Nephron progenitor cell (in vitro differentiated cells): ENCODE data around the gene SOS1.

Source experiments
- DNase-seq: peaks from one replicate; pipeline ENCODE4 v3.0.0; 2021
- H3K27ac Mint-ChIP-seq: 2 replicates; pipeline ENCODE4 v1.8.0; 2021; ENCODE audit warnings: mild to moderate bottlenecking, moderate library complexity, mixed read lengths
- H3K27me3 Mint-ChIP-seq: 2 replicates; pipeline ENCODE4 v1.8.0; 2021; ENCODE audit warnings: mild to moderate bottlenecking, low read depth, mixed read lengths; ENCODE audit not compliant: poor library complexity
- H3K36me3 Mint-ChIP-seq: 2 replicates; pipeline ENCODE4 v1.8.0; 2021; ENCODE audit warnings: low read depth, mixed read lengths
- H3K4me1 Mint-ChIP-seq: 2 replicates; pipeline ENCODE4 v1.8.0; 2021; ENCODE audit warnings: mixed read lengths
- H3K4me3 Mint-ChIP-seq: 2 replicates; pipeline ENCODE4 v1.8.0; 2021; ENCODE audit warnings: mild to moderate bottlenecking, moderate library complexity, mixed read lengths
- H3K9me3 Mint-ChIP-seq: 2 replicates; pipeline ENCODE4 v1.8.0; 2021; ENCODE audit warnings: mild to moderate bottlenecking, moderate library complexity, mixed read lengths
- TF ChIP-seq, protein P1 (sequence below): fragments of 200-600 bp; sonication (generic); IDR thresholded peaks from 2 replicates; pipeline ENCODE4 v1.5.0; 2021; ENCODE audit warnings: antibody characterized with exemption

The SOS1 gene

DNA sequence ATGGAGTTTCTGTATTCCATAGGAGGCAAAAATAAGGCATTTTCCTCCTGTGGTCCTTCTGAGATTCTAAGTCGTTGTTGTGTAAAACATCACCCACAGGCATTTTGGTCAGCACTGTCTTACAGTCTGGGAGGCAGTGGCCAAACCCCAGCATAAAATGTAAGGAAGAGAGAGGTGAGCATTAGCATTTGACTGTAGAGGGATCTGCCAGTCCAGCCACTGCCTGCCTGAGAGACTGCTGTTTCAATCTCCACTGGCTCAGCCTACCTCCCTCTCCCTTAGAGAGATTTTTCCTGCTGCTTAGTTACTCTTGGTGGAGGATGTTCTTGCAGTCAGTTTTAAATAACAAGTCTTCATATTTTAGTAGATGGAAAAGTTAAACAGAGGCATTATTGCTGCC lies 154.2 kb downstream of the SOS1 start:
- Mint-ChIP-seq H3K4me3 (no peak overlapping the region), H3K36me3 (peaks cover 4% of the 10 kb centered on the region), H3K27ac (no peak overlapping the region), H3K27me3 (peaks cover 4% of the 10 kb centered on the region), H3K9me3 (peaks cover 3% of the 10 kb centered on the region), H3K4me1 (peaks cover 12% of the 10 kb centered on the region)
- TF ChIP-seq, protein P1, sequence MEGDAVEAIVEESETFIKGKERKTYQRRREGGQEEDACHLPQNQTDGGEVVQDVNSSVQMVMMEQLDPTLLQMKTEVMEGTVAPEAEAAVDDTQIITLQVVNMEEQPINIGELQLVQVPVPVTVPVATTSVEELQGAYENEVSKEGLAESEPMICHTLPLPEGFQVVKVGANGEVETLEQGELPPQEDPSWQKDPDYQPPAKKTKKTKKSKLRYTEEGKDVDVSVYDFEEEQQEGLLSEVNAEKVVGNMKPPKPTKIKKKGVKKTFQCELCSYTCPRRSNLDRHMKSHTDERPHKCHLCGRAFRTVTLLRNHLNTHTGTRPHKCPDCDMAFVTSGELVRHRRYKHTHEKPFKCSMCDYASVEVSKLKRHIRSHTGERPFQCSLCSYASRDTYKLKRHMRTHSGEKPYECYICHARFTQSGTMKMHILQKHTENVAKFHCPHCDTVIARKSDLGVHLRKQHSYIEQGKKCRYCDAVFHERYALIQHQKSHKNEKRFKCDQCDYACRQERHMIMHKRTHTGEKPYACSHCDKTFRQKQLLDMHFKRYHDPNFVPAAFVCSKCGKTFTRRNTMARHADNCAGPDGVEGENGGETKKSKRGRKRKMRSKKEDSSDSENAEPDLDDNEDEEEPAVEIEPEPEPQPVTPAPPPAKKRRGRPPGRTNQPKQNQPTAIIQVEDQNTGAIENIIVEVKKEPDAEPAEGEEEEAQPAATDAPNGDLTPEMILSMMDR: no peak
- no peak for DNase-seq

DNA sequence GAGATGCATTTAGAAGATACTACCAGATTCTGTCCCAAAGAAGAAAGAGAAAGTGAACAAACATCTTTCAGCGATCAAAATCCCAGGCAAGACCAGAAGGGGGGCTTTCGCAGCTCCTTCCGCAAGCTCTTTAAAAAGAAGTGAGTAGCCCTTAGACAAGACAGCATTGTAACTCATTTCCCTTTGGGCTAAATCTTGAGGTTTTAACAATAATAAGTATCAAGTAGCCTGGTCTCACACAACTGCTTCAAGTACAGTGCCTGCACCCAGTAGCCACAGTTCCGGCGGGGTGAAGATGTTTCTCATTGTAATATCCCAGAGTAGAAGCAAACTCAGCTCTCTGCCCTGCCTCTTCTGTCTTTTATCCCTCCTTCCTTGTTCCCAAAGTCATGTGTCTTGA lies 154.8 kb downstream of the SOS1 start:
- H3K4me1 Mint-ChIP-seq: peaks cover 15% of the 10 kb centered on the region
- H3K36me3 Mint-ChIP-seq: no peaks in the 10 kb centered on the region
- H3K9me3 Mint-ChIP-seq: peaks cover 3% of the 10 kb centered on the region
- DNase-seq: no peak
- H3K27ac Mint-ChIP-seq: peak overlapping the region; percentile 91
- peaks cover 4% of the 10 kb centered on the region for H3K27me3 Mint-ChIP-seq
- H3K4me3 Mint-ChIP-seq: no peak overlapping the region
- TF ChIP-seq, protein P1: no peak

- Mint-ChIP-seq H3K4me3 (no peak overlapping the region), H3K4me1 (peaks cover 5% of the 10 kb centered on the region), H3K27ac (peak overlapping the region; percentile 51), H3K9me3 (peaks cover 6% of the 10 kb centered on the region), H3K36me3 (peaks cover 5% of the 10 kb centered on the region), H3K27me3 (peaks cover 3% of the 10 kb centered on the region)
- no peak for DNase-seq
- TF ChIP-seq, protein P1: no peak
Measured at GRCh38 chr2:38960609-38961320, 160.1 kb downstream of the SOS1 start.

DNA sequence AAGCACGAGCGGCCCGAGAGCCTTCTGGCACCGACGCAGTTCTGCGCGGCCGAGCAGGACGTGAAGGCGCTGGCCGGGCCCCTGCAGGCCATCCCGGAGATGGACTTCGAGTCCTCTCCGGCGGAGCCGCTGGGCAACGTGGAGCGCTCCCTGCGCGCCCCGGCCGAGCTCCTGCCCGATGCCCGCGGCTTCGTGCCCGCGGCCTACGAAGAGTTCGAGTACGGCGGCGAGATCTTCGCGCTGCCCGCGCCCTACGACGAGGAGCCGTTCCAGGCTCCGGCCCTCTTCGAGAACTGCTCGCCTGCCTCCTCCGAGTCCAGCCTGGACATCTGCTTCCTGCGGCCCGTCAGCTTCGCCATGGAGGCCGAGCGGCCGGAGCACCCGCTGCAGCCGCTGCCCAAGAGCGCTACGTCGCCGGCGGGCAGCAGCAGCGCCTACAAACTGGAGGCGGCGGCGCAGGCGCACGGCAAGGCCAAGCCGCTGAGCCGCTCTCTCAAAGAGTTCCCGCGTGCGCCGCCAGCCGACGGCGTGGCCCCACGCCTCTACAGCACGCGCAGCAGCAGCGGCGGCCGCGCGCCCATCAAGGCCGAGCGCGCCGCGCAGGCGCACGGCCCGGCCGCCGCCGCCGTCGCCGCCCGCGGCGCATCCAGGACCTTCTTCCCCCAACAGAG lies 160.8 kb downstream of the SOS1 start:
- H3K36me3 Mint-ChIP-seq: peaks cover 5% of the 10 kb centered on the region
- peaks cover 3% of the 10 kb centered on the region for H3K27me3 Mint-ChIP-seq
- H3K4me1 Mint-ChIP-seq: peaks cover 5% of the 10 kb centered on the region
- H3K9me3 Mint-ChIP-seq: peaks cover 6% of the 10 kb centered on the region
- no peak overlapping the region for H3K27ac Mint-ChIP-seq
- TF ChIP-seq, protein P1: no peak
- no peak overlapping the region for H3K4me3 Mint-ChIP-seq
- no peak for DNase-seq

DNA sequence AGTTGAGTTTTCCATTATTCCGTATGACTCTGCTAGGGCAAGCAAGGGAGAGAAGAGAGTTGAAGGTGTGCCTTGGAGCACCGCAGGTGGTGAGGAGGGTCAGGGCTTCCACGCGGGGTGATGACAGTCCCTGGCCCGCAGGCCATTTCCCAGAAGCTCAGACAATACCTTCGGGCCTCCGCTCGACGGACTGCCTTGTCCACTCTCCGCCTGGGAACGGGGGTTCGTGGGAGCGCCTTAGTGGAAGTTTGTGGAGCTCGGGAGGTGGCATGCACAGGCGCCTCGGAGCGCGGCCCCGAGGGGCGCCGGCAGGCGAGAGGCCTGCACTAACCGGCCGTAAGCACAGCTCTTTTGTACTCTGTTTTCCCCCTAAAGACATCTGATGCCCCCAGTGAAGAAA lies 161.4 kb downstream of the SOS1 start:
- DNase-seq: no peak
- H3K27ac Mint-ChIP-seq: peak overlapping the region; percentile 63
- no peak overlapping the region for H3K4me3 Mint-ChIP-seq
- H3K27me3 Mint-ChIP-seq: peaks cover 3% of the 10 kb centered on the region
- H3K4me1 Mint-ChIP-seq: peaks cover 5% of the 10 kb centered on the region
- peaks cover 6% of the 10 kb centered on the region for H3K9me3 Mint-ChIP-seq
- TF ChIP-seq, protein P1: no peak
- peaks cover 5% of the 10 kb centered on the region for H3K36me3 Mint-ChIP-seq
